Measurements from ENCODE around the gene GPR101.
A peak's percentile ranks its signal among the peaks of the same experiment; 100 is the strongest.

GPR101 gene

GRCh38 chrX:137033774-137034507, at the start of gene GPR101:
Gene GPR101 (minus strand): TSS chrX:137033995. CDS start chrX:137031674, 2,321 bp downstream.
- DNase-seq (ENCODE audit: low read depth, low spot score), result no peak
- Histone ChIP-seq H3K9ac (ENCODE audit: insufficient read length, low read depth) (no peak within 1 kb of the TSS), H3K4me1 (ENCODE audit: insufficient read depth, insufficient read length) (no peaks in the 10 kb centered on the region), H3K36me3 (ENCODE audit: insufficient read depth, insufficient read length, low read length) (no peaks in the 10 kb centered on the region), H3K9me3 (ENCODE audit: insufficient read depth, low read length) (no peaks in the 10 kb centered on the region), H3K27me3 (ENCODE audit: insufficient read depth, insufficient read length) (peaks cover 83% of the 10 kb centered on the region), H3K4me3 (ENCODE audit: insufficient read length, low read depth) (no peak within 1 kb of the TSS)
- TF ChIP-seq ZNF274 (IDR thresholded peaks at IDR 0.05; ENCODE audit: low read depth, low read length) (no peak), SUZ12 (IDR thresholded peaks at IDR 0.05; ENCODE audit: extremely low read depth, insufficient read depth, insufficient read length) (peak; percentile 75), YY1 (IDR thresholded peaks at IDR 0.05; ENCODE audit: insufficient read depth, insufficient read length) (no peak)

- Histone ChIP-seq H3K9me3 (ENCODE audit: insufficient read depth, low read length) (no peaks in the 10 kb centered on the region; the same call in 1 of the 2 replicates), H3K27me3 (ENCODE audit: insufficient read depth, insufficient read length) (no peaks in the 10 kb centered on the region), H3K9ac (ENCODE audit: insufficient read length, low read depth) (no peak overlapping the region), H3K36me3 (ENCODE audit: insufficient read depth, insufficient read length, low read length) (no peaks in the 10 kb centered on the region), H3K4me1 (ENCODE audit: insufficient read depth, insufficient read length) (no peaks in the 10 kb centered on the region), H3K4me3 (ENCODE audit: insufficient read length, low read depth) (no peak overlapping the region)
- DNase-seq (ENCODE audit: low read depth, low spot score), result no peak
- no peak for TF ChIP-seq SUZ12 (IDR thresholded peaks at IDR 0.05; ENCODE audit: extremely low read depth, insufficient read depth, insufficient read length)
- no peak for TF ChIP-seq ZNF274 (IDR thresholded peaks at IDR 0.05; ENCODE audit: low read depth, low read length)
- no peak for TF ChIP-seq YY1 (IDR thresholded peaks at IDR 0.05; ENCODE audit: insufficient read depth, insufficient read length)
These were observed 47.4 kb upstream of the GPR101 start for GRCh38 chrX:137081239-137081638.

- no peaks in the 10 kb centered on the region for H3K9me3 ChIP-seq (ENCODE audit: insufficient read depth, low read length)
- no peaks in the 10 kb centered on the region for H3K36me3 ChIP-seq (ENCODE audit: insufficient read depth, insufficient read length, low read length)
- H3K27me3 ChIP-seq (ENCODE audit: insufficient read depth, insufficient read length), result no peaks in the 10 kb centered on the region
These were observed 38.6 kb upstream of the GPR101 start for GRCh38 chrX:137072396-137072795.

GRCh38 chrX:137071596-137071995, 37.8 kb upstream of the GPR101 start:
- H3K9ac ChIP-seq (ENCODE audit: insufficient read length, low read depth), result no peak overlapping the region
- no peaks in the 10 kb centered on the region for H3K9me3 ChIP-seq (ENCODE audit: insufficient read depth, low read length)
- no peak for DNase-seq (ENCODE audit: low read depth, low spot score)
- H3K36me3 ChIP-seq (ENCODE audit: insufficient read depth, insufficient read length, low read length), result no peaks in the 10 kb centered on the region
- no peak for TF ChIP-seq YY1 (IDR thresholded peaks at IDR 0.05; ENCODE audit: insufficient read depth, insufficient read length)
- no peak for TF ChIP-seq SUZ12 (IDR thresholded peaks at IDR 0.05; ENCODE audit: extremely low read depth, insufficient read depth, insufficient read length)
- TF ChIP-seq ZNF274 (IDR thresholded peaks at IDR 0.05; ENCODE audit: low read depth, low read length), result no peak
- H3K4me1 ChIP-seq (ENCODE audit: insufficient read depth, insufficient read length), result no peaks in the 10 kb centered on the region
- no peak overlapping the region for H3K4me3 ChIP-seq (ENCODE audit: insufficient read length, low read depth)
- no peaks in the 10 kb centered on the region for H3K27me3 ChIP-seq (ENCODE audit: insufficient read depth, insufficient read length)

More at GRCh38 chrX:137072396-137072795, 38.6 kb upstream of the GPR101 start:
- no peak overlapping the region for H3K9ac ChIP-seq (ENCODE audit: insufficient read length, low read depth)
- H3K4me1 ChIP-seq (ENCODE audit: insufficient read depth, insufficient read length), result no peaks in the 10 kb centered on the region
- H3K4me3 ChIP-seq (ENCODE audit: insufficient read length, low read depth), result no peak overlapping the region
- TF ChIP-seq YY1 (IDR thresholded peaks at IDR 0.05; ENCODE audit: insufficient read depth, insufficient read length) (no peak), ZNF274 (IDR thresholded peaks at IDR 0.05; ENCODE audit: low read depth, low read length) (no peak), SUZ12 (IDR thresholded peaks at IDR 0.05; ENCODE audit: extremely low read depth, insufficient read depth, insufficient read length) (no peak)
- no peak for DNase-seq (ENCODE audit: low read depth, low spot score)

GRCh38 chrX:137067147-137067546, 33.4 kb upstream of the GPR101 start:
- Histone ChIP-seq H3K36me3 (ENCODE audit: insufficient read depth, insufficient read length, low read length) (no peaks in the 10 kb centered on the region), H3K4me3 (ENCODE audit: insufficient read length, low read depth) (no peak overlapping the region), H3K9ac (ENCODE audit: insufficient read length, low read depth) (no peak overlapping the region), H3K4me1 (ENCODE audit: insufficient read depth, insufficient read length) (no peaks in the 10 kb centered on the region), H3K9me3 (ENCODE audit: insufficient read depth, low read length) (no peaks in the 10 kb centered on the region), H3K27me3 (ENCODE audit: insufficient read depth, insufficient read length) (no peaks in the 10 kb centered on the region)
- DNase-seq (ENCODE audit: low read depth, low spot score), result no peak
- TF ChIP-seq SUZ12 (IDR thresholded peaks at IDR 0.05; ENCODE audit: extremely low read depth, insufficient read depth, insufficient read length), result no peak
- TF ChIP-seq ZNF274 (IDR thresholded peaks at IDR 0.05; ENCODE audit: low read depth, low read length), result no peak
- TF ChIP-seq YY1 (IDR thresholded peaks at IDR 0.05; ENCODE audit: insufficient read depth, insufficient read length), result no peak

GRCh38 chrX:137062915-137063617, 29.3 kb upstream of the GPR101 start:
- H3K36me3 ChIP-seq (ENCODE audit: insufficient read depth, insufficient read length, low read length), result no peaks in the 10 kb centered on the region
- H3K27me3 ChIP-seq (ENCODE audit: insufficient read depth, insufficient read length), result no peaks in the 10 kb centered on the region
- no peak overlapping the region for H3K9ac ChIP-seq (ENCODE audit: insufficient read length, low read depth)
- no peak for TF ChIP-seq SUZ12 (IDR thresholded peaks at IDR 0.05; ENCODE audit: extremely low read depth, insufficient read depth, insufficient read length)
- no peak for TF ChIP-seq YY1 (IDR thresholded peaks at IDR 0.05; ENCODE audit: insufficient read depth, insufficient read length)
- TF ChIP-seq ZNF274 (IDR thresholded peaks at IDR 0.05; ENCODE audit: low read depth, low read length), result no peak
- H3K4me1 ChIP-seq (ENCODE audit: insufficient read depth, insufficient read length), result no peaks in the 10 kb centered on the region
- H3K4me3 ChIP-seq (ENCODE audit: insufficient read length, low read depth), result no peak overlapping the region
- DNase-seq (ENCODE audit: low read depth, low spot score), result no peak
- no peaks in the 10 kb centered on the region for H3K9me3 ChIP-seq (ENCODE audit: insufficient read depth, low read length)
